Epithelial cell of prostate (primary cell): ENCODE measurements around the gene DENND5B.
"Not testable (repeated sequence)": the region's sequence is repeated elsewhere in the genome, so short reads cannot be mapped to it uniquely, and the experiment has no call there.

Source experiments
- DNase-seq: peaks from one replicate; pipeline ENCODE4 v3.0.0-alpha.2; 2011; ENCODE audit warnings: low read depth, low spot score
- H3K27ac ChIP-seq: fragments of 450-650 bp; 2 replicates; pipeline ENCODE4 v1.5.1; 2017; ENCODE audit warnings: mild to moderate bottlenecking

Gene DENND5B

GRCh38 chr12:31562594-31563328 lies 28.2 kb downstream of the DENND5B start:
- no peak overlapping the region for H3K27ac ChIP-seq
- DNase-seq, result no peak

GRCh38 chr12:31560516-31560915 lies 30.4 kb downstream of the DENND5B start:
- no peak for DNase-seq
- H3K27ac ChIP-seq, result no peak overlapping the region

DNA sequence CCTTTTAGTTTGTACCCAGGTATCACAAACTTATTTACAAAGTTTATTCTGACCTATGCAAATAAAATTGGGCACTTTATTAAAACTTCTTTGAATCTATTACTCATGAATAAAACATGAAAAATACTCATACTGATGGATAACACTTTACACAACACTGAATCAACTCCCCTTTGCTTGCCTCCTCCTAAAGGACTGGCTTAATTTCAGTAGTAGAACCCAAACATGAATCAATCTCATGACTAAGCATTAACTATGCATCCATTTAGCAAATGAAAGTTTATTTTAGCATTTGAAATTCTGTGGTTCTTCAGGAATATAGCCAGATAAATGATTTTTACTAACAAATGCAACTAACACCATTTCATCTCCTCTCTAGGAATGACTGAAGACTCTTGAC lies 32.4 kb downstream of the DENND5B start:
- no peak for DNase-seq

GRCh38 chr12:31557707-31558106 lies 33.2 kb downstream of the DENND5B start:
- DNase-seq, result no peak
- no peak overlapping the region for H3K27ac ChIP-seq

More for the DNA sequence above, 32.4 kb downstream of the DENND5B start:
- no peak overlapping the region for H3K27ac ChIP-seq

DNA sequence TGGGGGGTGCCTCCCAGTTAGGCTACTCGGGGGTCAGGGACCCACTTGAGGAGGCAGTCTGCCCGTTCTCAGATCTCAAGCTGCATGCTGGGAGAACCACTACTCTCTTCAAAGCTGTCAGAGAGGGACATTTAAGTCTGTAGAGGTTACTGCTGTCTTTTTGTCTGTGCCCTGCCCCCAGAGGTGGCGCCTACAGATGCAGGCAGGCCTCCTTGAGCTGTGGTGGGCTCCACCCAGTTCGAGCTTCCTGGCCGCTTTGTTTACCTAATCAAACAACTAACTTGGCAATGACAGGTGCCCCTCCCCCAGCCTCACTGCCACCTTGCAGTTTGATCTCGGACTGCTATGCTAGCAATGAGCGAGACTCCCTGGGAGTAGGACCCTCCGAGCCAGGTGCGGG lies 35.5 kb downstream of the DENND5B start:
- H3K27ac ChIP-seq, result not testable (repeated sequence)

DNA sequence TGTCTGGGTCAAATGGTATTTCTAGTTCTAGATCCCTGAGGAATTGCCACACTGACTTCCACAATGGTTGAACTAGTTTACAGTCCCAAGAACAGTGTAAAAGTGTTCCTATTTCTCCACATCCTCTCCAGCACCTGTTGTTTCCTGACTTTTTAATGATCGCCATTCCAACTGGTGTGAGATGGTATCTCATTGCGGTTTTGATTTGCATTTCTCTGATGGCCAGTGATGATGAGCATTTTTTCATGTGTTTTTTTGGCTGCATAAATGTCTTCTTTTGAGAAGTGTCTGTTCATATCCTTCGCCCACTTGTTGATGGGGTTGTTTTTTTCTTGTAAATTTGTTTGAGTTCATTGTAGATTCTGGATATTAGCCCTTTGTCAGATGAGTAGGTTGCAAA lies 40.3 kb downstream of the DENND5B start:
- DNase-seq, H3K27ac ChIP-seq: not testable (repeated sequence)

More for the DNA sequence above, 35.5 kb downstream of the DENND5B start:
- DNase-seq, result not testable (repeated sequence)

- H3K27ac ChIP-seq, result no peak overlapping the region
- DNase-seq, result no peak
These were observed 54.3 kb downstream of the DENND5B start for GRCh38 chr12:31536672-31537071.

DNA sequence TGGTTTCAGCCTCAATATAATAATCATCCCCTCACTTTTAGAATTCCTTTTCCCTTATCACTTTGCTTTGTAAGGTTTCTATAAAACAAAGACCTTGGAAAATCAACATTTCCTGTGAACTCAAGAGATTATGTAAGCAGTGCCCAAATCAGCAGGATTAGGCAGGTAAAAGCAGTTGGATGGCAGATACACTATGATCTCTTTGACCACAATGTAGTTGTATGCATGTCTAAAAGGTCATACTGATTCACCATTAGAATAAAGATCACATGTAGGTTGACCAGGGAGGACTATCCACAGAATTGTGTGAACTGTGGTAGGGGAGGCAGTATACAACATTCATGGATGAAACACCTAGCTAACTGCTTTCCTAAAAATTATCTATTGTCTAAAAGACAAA lies 57.5 kb downstream of the DENND5B start:
- no peak for DNase-seq

GRCh38 chr12:31531893-31532292 lies 59.0 kb downstream of the DENND5B start:
- no peak for DNase-seq
- H3K27ac ChIP-seq, result no peak overlapping the region

More for the DNA sequence above, 57.5 kb downstream of the DENND5B start:
- H3K27ac ChIP-seq, result no peak overlapping the region

DNA sequence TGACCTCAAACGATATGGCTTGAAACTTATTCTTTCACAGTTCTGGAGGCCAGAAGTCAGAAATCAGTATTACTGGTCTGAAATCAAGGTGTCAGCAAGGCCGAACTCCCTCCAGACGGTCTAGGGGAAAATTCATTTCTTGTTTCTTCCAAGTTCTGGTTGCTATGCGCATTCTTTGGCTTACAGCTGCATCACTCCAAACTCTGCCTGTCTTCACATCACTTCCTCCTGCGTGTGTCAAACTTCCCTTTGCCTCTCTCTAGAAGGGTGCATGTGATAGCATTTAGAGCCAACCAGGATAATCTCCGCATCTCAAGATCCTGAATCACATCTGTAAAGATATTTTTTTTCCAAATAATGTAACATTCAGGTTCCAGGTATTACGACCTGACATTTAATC lies 62.8 kb downstream of the DENND5B start:
- no peak overlapping the region for H3K27ac ChIP-seq
- DNase-seq, result no peak

DNA sequence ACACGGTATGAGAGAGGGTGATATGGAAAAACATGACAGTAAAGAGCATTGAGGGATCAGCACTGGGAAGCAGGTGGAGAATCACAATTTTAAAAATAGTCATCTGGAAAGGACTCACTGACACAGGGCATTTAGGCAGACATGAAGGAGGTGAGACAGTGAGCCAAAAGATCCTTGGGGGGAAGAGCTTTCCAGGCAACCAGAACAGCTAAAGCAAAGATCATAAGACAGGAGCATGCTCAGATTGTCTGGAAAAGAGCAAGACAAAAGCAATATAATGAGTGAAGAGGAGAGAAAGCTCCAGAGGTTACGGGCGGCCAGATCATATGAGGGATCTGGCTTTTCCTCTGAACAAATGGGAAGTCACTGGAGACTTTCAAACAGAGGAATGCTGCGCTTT lies 63.9 kb downstream of the DENND5B start:
- H3K27ac ChIP-seq, result no peak overlapping the region
- DNase-seq, result no peak

- no peak overlapping the region for H3K27ac ChIP-seq
- no peak for DNase-seq
These were observed 64.8 kb downstream of the DENND5B start for GRCh38 chr12:31526158-31526546.

GRCh38 chr12:31525496-31526157 lies 65.3 kb downstream of the DENND5B start:
- H3K27ac ChIP-seq, result peak overlapping the region; percentile 55
- no peak for DNase-seq

- DNase-seq, result peak; percentile 80
- peak overlapping the region; percentile 55 for H3K27ac ChIP-seq
These were observed 66.0 kb downstream of the DENND5B start for GRCh38 chr12:31524791-31525495.

- no peak for DNase-seq
- H3K27ac ChIP-seq, result no peak overlapping the region
These were observed 67.6 kb downstream of the DENND5B start for GRCh38 chr12:31523306-31523705.

DNA sequence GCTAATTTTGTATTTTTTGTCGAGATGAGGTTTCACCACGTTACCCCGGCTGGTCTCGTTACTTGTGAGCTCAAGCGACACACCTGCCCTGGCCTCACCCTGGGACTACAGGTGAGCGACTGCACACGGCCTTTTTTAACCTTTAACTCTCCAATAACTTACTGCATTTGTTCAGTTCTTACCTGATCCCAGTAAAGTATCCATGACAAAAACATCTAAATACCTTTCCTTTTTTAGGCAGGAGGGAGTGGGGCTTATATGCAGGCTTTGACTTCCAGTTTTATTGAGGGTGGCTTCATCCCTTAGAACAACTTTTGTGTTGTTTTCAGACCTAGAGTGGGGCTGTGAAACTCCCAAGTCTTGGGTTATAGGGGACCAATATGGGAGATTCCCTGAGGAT lies 68.3 kb downstream of the DENND5B start:
- DNase-seq, result no peak
- H3K27ac ChIP-seq, result no peak overlapping the region

DNA sequence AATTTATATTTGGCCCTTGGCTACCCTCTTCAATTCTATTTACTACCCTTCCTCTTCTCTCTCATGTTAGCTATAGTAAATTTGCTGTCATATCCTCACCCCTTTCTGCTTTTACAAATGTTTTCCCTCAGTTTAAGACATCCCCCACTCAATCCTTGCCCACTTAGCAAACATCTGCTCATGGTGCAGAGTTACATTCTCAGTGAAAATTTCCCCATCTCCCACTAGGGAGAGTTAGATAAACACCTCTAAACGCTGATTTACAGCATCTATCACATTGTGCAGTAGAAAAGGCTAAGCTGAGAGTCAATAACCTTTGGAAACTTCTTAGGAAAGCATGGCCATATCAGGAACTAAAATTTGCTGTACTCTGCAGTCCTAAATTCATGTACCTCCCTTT lies 69.0 kb downstream of the DENND5B start:
- no peak for DNase-seq

DNA sequence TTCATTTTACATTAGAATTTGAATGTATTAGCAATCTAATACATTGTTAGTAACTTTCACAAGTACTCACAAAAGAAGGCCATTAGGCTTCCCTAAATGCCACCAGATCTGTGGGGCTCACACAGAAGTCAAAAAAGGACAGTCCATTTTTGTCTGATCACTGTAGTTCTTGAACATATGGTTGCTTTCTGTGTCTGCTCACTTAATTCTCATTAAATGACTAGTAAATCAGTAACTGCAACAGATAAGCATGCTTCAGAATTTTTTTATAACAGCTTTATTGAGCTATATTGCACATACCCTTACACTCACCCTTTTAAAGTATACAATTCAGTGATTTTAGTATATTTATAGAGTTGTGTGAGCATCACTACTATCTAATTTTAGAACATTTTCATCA lies 71.4 kb downstream of the DENND5B start:
- DNase-seq, result no peak
- peak overlapping the region; percentile 84 for H3K27ac ChIP-seq

More for the DNA sequence above, 69.0 kb downstream of the DENND5B start:
- H3K27ac ChIP-seq, result no peak overlapping the region

- H3K27ac ChIP-seq, result peak overlapping the region; percentile 84
- peak; percentile 75 for DNase-seq
These were observed 72.2 kb downstream of the DENND5B start for GRCh38 chr12:31518680-31519227.

DNA sequence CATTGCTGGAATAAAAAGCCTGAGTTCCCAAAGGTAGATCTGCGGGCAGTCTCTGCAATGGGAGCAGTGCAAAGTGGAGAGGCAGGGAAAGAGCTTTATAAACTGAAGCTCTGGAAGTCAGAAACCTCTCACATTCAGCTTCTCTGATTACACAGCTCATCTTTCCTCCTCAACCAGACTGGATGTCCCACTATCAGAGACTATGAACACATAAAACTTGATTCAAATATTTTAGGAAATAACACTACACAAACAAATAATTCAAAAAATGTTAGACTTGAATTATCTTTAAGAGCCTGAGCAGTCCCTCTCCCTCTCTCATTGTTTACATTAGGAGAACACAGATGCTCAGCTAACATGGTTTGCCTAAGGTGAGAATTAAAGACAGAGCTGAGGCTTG lies 72.9 kb downstream of the DENND5B start:
- H3K27ac ChIP-seq, result peak overlapping the region; percentile 84
- no peak for DNase-seq

GRCh38 chr12:31516702-31517101 lies 74.2 kb downstream of the DENND5B start:
- H3K27ac ChIP-seq, result no peak overlapping the region

More at GRCh38 chr12:31516702-31517101, 74.2 kb downstream of the DENND5B start:
- DNase-seq, result no peak
